HG03354 (cell line): ENCODE data around the gene OR5A2.
"Not testable (repeated sequence)": the region's sequence is repeated elsewhere in the genome, so short reads cannot be mapped to it uniquely, and the experiment has no call there.

Source experiments
- ATAC-seq: cut with Tn5 transposase; IDR thresholded peaks from one replicate; pipeline ENCODE4 v1.9.1; 2021; ENCODE audit warnings: mild to moderate bottlenecking; ENCODE audit not compliant: unreplicated experiment, poor library complexity, severe bottlenecking

OR5A2 gene, protein sequence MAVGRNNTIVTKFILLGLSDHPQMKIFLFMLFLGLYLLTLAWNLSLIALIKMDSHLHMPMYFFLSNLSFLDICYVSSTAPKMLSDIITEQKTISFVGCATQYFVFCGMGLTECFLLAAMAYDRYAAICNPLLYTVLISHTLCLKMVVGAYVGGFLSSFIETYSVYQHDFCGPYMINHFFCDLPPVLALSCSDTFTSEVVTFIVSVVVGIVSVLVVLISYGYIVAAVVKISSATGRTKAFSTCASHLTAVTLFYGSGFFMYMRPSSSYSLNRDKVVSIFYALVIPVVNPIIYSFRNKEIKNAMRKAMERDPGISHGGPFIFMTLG

DNA sequence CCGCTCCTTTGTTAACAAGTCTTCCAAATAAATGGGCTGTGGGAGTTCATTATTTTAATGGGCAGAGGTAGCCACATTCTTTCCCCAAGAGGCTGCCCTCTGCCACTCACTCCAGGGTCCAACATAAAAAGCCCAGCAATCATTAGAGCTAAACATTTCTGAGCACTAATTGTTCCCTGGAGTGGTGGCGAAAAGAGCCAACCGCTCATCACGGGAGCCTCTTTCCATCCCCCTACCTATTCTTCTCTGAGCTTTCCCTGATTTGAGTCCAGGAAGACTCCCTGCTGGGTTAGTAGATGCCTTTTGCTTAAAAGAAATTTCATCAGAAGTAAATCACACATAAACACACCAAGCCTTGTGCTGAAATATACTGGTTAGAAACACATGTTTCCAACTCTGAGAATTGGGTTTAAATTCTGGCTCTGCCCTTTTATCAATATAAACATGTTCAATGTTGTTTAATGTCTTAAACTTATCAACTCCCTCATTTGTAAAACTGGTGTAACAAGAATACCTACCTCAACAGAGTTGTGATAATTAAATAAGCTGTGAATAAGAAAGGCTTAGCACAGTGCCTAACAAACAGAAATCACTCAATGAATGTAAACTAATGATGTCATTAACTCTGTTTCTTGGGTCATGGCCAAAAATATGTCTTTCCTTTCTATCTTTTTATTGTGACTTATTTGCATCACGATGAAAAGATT lies at the start of gene OR5A2:
Gene OR5A2 (minus strand): TSS at position 53 of the 707 bp plus-strand sequence. CDS start 3,460 bp downstream, outside the sequence.
- ATAC-seq = no peak

DNA sequence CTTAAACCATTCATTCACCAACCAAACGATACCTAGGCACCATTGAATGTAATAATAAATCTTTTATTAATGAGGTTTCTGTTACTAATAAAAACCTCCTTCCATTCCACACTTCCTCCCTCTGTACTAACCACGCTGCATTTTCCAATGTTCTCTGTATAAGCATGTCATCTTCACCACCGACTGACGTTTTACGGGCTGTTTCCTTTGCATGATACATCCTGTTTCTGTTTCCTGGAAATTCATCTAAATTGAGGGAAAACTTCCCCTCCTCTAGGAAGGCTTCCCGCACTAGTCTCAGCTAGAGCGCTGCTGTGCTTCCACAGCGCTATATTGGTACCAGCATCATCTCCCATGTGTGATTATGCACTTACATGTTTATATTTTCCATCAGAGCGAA lies 49.0 kb upstream of the OR5A2 start:
- ATAC-seq = no peak

DNA sequence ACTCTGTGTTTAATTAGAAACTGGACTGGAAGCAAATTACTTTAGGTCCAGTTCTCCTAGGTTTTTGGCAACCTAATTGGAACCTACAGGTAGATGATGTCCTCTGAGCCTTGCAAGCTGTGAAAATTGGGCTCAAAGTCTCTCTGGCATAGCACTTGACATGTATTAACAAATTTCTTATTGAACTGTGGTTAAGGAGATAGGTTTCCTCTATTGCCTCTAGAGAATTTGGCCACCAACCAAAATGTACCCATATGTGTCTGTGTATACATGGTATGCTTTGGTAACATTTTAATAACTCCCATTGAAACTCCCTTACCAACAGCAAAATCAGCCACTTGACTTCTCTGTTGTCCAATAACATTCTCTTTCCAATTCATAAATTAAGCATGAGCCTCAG lies 46.8 kb upstream of the OR5A2 start, which contains the start of gene OR4D10:
Gene OR4D10 (plus strand): TSS at position 301 of the 400 bp plus-strand sequence. CDS start 4,115 bp downstream, outside the sequence.
- ATAC-seq = no peak

DNA sequence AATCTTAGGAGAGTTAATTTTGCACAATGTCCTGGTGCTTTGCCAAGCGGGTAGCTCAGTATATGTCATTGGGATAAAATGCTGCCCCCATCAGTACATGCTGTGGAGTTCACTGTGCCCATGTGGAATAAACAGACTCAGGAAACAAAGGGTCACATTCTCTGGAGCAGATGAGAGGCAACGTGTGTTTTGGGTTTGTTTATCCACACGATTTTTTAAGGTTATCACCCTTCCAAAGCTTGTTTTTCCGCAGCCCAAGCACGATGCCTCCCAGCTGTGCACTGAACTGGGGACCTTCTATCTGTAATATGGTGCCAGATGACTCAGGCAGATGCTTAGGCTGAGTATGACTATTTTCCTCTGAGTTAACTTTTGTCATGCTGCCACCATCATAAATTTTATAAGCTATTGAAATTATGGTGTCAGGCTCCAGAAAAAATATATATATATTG lies 37.0 kb upstream of the OR5A2 start:
- ATAC-seq = no peak

DNA sequence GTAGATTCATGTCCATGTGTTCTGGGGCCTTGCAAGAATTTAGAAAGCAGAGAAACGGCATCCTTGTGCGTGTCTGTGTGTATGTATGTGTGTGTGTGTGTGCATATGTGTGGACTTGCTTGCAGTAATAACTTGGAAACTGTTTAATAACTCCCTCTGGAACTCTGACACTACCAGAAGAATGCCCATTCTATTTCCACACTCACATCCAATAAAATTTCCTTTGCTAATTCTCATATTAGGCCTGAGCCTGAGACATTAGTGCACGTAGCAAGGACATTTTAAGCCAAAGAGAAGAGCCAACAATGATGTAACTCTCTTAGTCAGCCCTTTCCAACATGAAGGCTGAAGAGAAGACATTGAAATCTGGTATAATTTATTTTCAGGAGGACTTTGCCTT lies 33.7 kb upstream of the OR5A2 start:
- no peak for ATAC-seq

DNA sequence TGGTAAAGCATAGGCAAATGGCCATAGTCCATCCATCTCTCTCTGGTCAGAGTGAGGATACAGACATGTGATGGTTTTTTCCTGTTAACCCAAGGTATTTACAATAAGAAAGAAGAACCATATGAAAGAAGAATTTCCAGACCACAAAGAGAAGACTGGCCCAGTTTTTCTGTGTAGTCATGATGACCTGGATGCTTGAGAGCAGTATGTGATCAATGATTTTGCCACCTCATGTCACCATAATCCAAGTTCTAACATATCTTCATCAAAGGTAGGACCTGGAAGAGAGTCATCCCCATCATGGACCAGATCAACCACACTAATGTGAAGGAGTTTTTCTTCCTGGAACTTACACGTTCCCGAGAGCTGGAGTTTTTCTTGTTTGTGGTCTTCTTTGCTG lies 30.4 kb upstream of the OR5A2 start, which contains the start of gene OR4D6:
Gene OR4D6 (plus strand): TSS at position 301 of the 400 bp plus-strand sequence. CDS start 0 bp downstream, at position 301.
- no peak for ATAC-seq

DNA sequence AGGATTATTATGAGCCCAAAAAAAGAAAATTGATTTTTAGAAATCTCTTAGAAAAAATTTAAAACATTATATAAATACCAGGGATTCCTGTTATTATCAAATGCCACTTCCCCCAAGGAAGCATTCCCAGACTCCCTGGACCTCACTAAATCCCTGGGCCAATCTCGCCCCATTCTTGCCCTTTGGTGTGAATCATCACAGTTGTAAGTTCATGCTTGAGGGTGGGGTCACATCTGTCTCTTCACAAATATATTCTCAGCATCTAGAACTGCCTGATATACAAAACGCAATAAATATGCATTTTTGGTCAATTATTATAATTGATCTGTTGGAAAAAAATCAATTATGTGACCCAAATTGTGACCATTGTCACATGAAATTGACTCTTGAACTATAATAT lies 22.3 kb upstream of the OR5A2 start:
- no peak for ATAC-seq

DNA sequence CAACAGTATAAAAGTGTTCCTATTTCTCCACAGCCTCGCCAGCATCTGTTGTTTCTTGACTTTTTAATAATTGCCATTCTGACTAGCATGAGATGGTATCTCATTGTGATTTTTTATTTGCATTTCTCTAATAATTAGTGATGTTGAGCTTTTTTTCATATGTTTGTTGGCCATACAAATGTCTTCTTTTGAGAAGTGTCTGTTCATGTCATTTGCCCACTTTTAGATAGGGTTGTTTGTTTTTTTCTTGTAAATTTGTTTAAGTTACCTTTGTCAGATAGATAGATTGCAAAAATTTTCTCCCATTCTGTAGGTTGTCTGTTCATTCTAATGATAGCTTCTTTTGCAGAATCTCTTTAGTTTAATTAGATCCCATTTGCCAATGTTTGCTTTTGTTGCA lies 19.4 kb upstream of the OR5A2 start:
- not testable (repeated sequence) for ATAC-seq

DNA sequence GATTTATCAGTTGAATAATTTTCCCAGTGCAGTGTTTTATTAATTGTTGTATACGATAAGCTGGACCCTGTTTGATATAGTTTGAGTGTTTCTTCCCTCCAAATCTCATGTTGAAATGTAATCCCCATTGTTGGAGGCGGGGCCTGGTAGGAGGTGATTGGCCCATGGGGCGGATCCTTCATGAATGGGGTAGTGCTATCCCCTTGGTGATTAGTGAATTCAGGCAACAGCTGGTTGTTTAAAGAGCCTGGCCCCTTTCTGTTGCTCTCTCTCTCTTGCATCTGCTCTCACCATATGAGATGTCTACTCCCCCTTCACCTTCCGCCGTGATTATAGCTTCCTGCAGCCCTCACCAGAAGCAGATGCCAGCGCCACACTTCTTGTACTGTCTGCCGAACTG lies 11.6 kb upstream of the OR5A2 start:
- no peak for ATAC-seq

DNA sequence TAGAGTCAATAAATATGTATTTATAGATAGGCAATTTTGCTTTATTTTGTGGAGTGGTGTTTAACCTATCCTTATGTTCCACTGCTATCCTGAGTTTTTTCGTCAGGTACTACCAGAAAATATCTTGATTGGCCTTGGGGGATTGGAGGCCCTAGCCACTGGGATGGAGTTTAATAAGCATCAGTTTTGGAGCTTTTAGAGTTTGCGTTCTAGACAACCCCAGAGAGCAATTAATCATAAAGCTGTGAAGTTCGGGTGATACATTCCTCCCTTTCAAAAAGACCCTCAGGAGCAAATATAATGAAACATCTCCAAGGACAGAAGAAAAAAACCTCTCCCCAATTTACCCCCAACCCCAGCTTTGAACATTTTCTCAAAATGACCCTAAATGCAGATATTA lies 10.0 kb upstream of the OR5A2 start, which contains the start of gene OR5A1:
Gene OR5A1 (plus strand): TSS at position 301 of the 400 bp plus-strand sequence. CDS start 6,700 bp downstream, outside the sequence.
- no peak for ATAC-seq

DNA sequence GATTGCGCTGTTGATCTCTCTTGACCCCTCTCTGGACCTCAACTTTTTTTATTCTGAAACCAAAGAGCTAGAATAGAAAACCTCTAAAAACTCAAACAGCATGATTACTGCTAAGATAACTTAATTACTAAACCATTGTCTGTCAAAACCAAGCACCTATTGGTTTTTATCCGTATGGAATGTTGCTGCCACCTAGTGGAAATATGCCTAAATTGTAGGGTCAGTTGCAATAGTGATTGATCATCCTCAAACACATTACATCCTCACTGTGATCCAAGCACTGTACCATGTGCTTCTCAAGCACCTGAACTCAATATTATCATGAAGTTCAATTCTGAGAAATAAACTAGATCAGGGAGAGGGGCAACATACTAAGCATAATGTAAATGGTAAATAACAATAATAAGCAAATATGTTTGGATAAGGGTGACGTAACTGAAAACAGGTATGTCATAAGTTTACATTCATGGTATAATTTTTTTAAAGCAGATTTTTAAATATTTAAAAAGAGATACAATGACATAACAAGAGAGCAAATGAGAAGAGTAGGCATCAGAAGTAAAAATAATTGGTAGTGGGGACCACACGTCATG lies 3.8 kb upstream of the OR5A2 start:
- peak; percentile 90 for ATAC-seq

DNA sequence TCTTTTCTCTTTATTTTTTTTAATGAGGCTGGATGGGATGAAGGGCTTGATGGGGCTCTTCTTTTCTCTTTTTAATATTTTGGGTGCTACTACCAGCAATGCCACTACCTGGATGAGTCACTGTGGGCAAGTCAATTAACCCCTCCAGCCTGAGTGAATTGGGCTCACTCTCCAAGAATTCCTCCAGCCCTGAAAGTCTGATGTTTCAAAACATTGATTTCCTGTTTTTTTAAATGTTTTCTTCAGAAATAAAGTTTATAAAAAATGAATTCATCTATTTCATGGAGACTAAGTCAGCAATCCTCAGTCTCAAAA lies 812 bp upstream of the OR5A2 start:
- no peak for ATAC-seq

DNA sequence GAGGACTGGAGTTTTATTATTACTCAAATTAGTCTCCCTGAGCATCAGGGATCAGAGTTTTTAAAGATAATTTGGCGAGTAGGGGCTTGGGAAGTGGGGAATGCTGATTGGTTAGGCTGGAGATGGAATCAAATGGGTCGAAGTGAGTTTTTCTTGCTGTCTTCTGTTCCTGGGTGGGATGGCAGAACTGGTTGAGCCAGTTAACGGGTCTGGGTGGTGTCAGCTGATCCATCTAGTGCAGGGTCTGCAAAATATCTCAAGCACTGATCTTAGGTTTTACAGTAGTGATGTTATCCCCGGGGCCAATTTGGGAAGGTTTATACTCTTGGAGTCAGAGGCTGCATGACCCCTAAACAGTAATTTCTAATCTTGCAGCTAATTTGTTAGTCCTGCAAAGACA lies 1.1 kb downstream of the OR5A2 start:
- no peak for ATAC-seq

DNA sequence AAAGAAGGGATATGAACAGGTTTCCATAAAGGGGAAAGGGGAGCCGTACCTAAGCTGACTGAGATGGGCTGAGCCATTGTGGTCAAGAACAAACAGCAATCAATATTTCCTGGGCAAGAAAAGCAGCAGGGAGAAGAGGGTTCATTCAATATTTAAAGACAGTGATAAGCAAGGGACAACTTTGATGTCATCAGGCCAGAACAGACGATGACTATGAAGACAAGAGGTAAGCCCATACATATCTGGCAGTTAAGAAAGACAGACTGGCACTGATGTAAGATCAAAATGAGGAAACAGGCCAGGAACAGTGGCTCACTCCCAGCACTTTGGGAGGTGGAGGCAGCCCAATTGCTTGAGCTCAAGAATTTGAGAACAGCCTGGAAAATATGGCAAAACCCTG lies 2.4 kb downstream of the OR5A2 start:
- no peak for ATAC-seq

DNA sequence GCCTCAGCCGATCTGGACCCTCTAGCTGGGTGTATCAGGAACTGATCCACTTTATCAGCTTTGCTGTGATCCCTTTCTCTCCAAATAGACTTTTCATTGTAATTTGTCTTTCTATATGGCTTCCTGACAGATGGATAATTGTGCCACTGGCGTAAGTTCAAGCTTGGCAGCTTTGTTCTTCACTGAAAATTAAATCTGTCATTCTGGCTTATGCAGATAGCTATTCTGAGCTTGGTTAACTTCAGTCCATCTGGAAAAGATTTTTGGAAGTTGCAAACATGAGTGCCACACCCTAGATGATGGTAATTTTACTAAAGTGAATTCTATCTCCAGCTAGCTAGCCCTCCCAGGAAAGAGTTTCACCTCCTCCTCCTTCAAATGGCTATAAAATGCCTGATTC lies 8.1 kb downstream of the OR5A2 start:
- ATAC-seq = no peak

DNA sequence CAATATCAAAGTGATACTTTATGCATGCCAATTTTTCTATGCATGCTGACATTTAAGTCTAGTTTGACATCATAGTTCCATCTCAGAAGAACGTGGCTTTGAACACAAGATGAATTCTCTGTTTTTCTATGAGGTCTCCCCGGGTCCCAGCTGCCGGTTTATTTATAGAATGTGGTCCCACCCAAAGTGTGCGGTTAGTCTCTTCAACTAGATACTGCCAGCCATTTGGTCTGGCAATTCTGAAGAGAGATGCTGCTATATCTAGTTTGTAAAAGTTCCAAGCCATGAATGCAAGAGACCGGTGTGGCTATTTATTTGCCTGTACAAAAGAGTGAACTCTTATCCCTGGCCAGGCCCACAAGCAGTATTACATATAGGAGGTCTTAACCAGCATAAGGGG lies 9.2 kb downstream of the OR5A2 start:
- no peak for ATAC-seq

DNA sequence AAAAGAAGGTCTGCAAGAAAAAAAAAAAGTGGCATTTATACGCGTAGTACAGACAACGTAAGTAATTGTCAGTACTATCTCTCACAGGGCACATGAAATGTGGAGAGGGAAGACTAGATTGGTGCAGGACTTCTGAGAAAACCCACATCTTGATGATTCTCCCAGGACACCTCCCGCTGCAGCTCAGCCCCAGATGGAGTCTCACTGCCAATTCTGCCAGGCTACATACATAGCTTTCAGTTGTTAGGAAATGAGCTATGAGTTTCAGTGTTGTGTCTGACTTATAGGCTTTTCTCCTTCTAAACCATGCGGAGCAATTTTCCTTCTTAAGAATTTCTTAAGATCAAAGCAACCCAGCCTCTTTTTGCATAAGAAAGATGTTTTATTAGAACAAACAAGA lies 9.6 kb downstream of the OR5A2 start:
- no peak for ATAC-seq

DNA sequence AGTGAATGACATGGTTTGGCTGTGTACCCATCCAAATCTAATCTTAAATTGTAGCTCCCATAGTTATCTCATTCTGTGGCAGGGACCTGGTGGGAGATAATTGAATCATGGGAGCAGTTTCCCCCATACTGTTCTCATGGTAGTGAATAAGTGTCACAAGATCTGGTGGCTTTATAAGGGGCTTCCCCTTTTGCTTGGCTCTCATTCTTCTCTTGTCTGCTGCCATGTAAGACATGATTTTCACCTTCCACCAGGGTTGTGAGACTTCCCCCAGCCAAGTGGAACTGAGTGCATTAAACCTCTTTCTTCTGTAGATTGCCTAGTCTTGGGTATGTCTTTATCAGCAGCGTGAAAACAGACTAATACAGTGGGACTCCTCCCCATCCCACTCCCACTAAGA lies 11.1 kb downstream of the OR5A2 start:
- no peak for ATAC-seq

DNA sequence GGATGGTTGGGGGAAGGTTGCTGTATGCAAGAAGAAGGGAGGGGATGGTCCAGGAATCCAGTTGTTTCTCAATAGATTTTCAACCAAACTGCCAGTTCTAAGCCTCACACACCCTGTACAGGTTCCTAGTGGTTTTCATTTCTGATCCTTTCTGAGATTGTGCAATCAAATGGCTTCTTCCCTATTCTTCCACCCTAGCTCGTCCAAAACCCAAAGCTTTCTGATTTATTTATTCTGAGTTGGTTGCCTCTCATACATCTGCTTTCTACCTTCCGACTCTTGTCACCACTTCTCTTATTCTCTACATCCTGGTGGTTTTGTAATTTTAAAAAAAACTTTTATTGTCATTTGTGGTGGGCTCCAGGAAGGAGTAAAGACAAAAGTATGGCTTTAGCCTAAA lies 12.6 kb downstream of the OR5A2 start:
- no peak for ATAC-seq

DNA sequence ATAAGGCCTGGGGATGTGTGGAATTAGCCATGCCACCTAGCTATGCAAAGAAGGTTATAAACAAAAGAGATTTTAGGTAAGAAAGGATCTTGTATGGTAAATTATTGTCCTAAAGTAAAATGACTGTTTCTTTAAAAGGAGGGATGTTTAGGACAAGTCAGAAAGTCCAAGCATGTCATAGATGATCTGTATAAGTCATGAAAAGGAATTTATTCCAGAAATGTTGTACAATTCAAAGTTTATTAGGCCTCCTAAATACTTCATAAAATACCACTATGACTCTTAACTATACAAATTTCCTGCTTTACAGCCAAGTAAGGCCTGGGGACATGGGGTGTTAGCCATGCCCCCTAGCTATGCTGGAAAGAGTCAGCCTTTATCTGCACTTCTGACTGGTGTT lies 22.7 kb downstream of the OR5A2 start:
- ATAC-seq = no peak

DNA sequence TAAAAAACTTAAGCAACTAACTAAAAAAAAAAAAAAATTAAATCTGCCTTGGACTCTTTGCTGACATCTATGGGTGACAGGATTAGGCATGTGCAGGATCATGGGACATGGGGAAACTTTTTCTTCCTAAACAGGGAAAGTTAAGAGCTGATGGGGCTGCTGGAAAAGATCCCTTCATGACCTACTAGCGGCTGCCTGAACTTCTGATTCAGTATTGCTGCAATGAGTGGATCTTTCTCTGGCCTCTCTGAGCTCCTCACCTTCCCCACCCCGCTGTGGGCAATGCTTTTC lies 25.0 kb downstream of the OR5A2 start:
- ATAC-seq = no peak
